Common myeloid progenitor, CD34-positive (primary cell): ENCODE results near the gene TNFRSF1A.

Source experiments
- CTCF ChIA-PET: fragments of 350-600 bp; sonication (Branson Sonifier 250); formaldehyde crosslinking; loops from one replicate; lab custom pipeline; 2021; ENCODE audit warnings: antibody characterized with exemption; lab: Charles Lee
- POLR2A ChIA-PET: fragments of 350-600 bp; sonication (Branson Sonifier 250); formaldehyde crosslinking; loops from one replicate; lab custom pipeline; 2021; ENCODE audit warnings: antibody characterized with exemption; lab: Charles Lee
- DNase-seq, 3 donors: peaks; one replicate each; pipeline versions ENCODE4 v3.0.0 to v3.0.0-alpha.2; 2013
- H3K27ac ChIP-seq, 2 experiments: 1 replicate in 1 of 2; 2 replicates in 1 of 2; pipeline ENCODE4 v1.7.0; 2013; ENCODE audit warnings: inconsistent platforms in 2 of 2, low read length in 2 of 2, mild to moderate bottlenecking in 2 of 2, low read depth in 1 of 2, moderate library complexity in 1 of 2; ENCODE audit not compliant: severe bottlenecking in 2 of 2, insufficient read depth in 1 of 2, poor library complexity in 1 of 2
- H3K27me3 ChIP-seq, 5 experiments: replicated peaks in 2 of 5; 1 replicate in 3 of 5; 2 replicates in 2 of 5; pipeline versions ENCODE4 v1.6.1 to v1.7.0; 2013; ENCODE audit warnings: low read length in 4 of 5, mild to moderate bottlenecking in 2 of 5, moderate library complexity in 2 of 5, inconsistent platforms in 1 of 5; ENCODE audit not compliant: insufficient read depth in 5 of 5, control insufficient read depth in 4 of 5
- H3K36me3 ChIP-seq, 4 experiments: 1 replicate in 2 of 4; 2 replicates in 2 of 4; pipeline versions ENCODE4 v1.6.1 to v1.7.0; 2013; ENCODE audit warnings: low read length in 3 of 4, control low read depth in 1 of 4, mild to moderate bottlenecking in 1 of 4; ENCODE audit not compliant: control insufficient read depth in 4 of 4, insufficient read depth in 4 of 4
- H3K4me1 ChIP-seq, 4 experiments: 1 replicate in 3 of 4; 2 replicates in 1 of 4; pipeline versions ENCODE4 v1.6.1 to v1.7.1; 2013; ENCODE audit warnings: low read length in 3 of 4, mild to moderate bottlenecking in 3 of 4, control low read depth in 1 of 4, inconsistent platforms in 1 of 4, moderate library complexity in 1 of 4; ENCODE audit not compliant: control insufficient read depth in 4 of 4, insufficient read depth in 4 of 4; ENCODE audit errors: control extremely low read depth in 1 of 4
- H3K4me3 ChIP-seq, 7 experiments: 1 replicate in 4 of 7; 2 replicates in 3 of 7; pipeline versions ENCODE4 v1.5.1 to v1.7.0; 2013; ENCODE audit warnings: mild to moderate bottlenecking in 7 of 7, low read length in 6 of 7, moderate library complexity in 6 of 7, inconsistent platforms in 2 of 7, low read depth in 2 of 7, control low read depth in 1 of 7; ENCODE audit not compliant: insufficient read depth in 4 of 7, control insufficient read depth in 1 of 7; ENCODE audit errors: extremely low read depth in 1 of 7
- H3K9me3 ChIP-seq, 5 experiments: 1 replicate in 4 of 5; 2 replicates in 1 of 5; pipeline versions ENCODE4 v1.6.1 to v1.7.1; 2013; ENCODE audit warnings: low read length in 4 of 5, mild to moderate bottlenecking in 2 of 5, inconsistent platforms in 1 of 5, low read depth in 1 of 5, moderate library complexity in 1 of 5; ENCODE audit not compliant: control insufficient read depth in 4 of 5, insufficient read depth in 2 of 5; ENCODE audit errors: control extremely low read depth in 1 of 5
- WGBS: methylation state at CpG from one replicate; pipeline ENCODE4 v1.1.5; 2013; ENCODE audit not compliant: insufficient coverage; 5-methylcytosine and 5-hydroxymethylcytosine counted together

TNFRSF1A gene

DNA sequence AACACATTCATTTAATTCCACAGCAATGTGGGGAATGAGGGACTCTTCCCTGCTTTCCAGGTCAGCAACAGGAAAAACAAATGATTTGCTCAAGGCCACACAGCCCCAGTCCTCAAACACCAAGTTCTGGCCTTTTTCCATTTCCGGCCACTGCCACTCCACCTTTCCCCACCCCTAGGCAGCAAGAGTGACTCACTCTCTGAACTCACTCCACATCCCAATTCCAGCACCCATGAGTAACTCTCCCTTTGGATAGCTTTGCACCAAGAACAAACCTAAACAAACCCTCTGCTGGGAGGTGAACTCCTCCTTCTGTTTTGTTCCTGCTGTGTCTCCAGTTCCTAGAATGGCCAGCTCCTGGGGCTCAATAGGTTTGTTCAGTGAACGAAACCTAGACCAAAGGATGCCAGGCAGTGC is 61.8 kb downstream of the TNFRSF1A start:
- peaks cover 0 to 6% (median 0%) of the 10 kb centered on the region in 5 experiments for H3K27me3 ChIP-seq
- POLR2A ChIA-PET = no interaction called here
- no peaks in the 10 kb centered on the region for H3K36me3 ChIP-seq
- H3K27ac ChIP-seq = no peak overlapping the region
- WGBS = 94% methylated on average over 2 of the region's 2 CpGs
- CTCF ChIA-PET = interaction anchor here (1.0 to 5.4 kb wide), 8 partner anchors 46 to 292 kb away, joined by 4 to 48 read pairs (median 8); no protein-coding TSS in a partner anchor
- DNase-seq = no peak
- H3K9me3 ChIP-seq = no peaks in the 10 kb centered on the region
- no peak overlapping the region for H3K4me3 ChIP-seq
- H3K4me1 ChIP-seq = peaks cover 0 to 14% (median 11%) of the 10 kb centered on the region in 4 experiments

DNA sequence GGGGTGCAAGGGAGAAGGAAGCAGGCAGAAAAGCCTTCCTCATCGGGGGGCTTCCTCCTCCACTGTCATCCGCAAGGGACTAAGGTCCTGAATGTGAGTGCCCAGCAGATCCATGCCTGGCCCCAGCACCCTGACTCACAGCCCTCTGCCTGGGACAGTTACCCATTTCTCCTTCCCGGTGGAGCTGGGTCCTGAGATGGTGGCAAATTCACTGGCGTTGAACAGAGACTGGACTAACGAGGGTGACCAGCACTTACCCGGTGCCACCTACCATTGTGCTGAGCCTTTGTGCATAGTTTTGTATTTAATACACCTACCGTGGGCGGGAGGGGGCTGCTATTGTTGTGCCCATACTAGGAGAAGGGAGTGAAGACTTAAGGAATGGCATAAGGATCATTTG is 62.2 kb downstream of the TNFRSF1A start:
- Histone ChIP-seq H3K4me3 (no peak overlapping the region), H3K36me3 (no peaks in the 10 kb centered on the region), H3K27me3 (peaks cover 0 to 6% (median 0%) of the 10 kb centered on the region in 5 experiments), H3K9me3 (no peaks in the 10 kb centered on the region), H3K4me1 (peaks cover 0 to 13% (median 10%) of the 10 kb centered on the region in 4 experiments), H3K27ac (no peak overlapping the region)
- WGBS = 98% methylated on average over 5 of the region's 8 CpGs
- DNase-seq = no peak
- ChIA-PET POLR2A (no interaction called here), CTCF (interaction anchor here (0.8 to 5.4 kb wide), 18 partner anchors 8 to 291 kb away, joined by 3 to 48 read pairs (median 4); no protein-coding TSS in a partner anchor)

DNA sequence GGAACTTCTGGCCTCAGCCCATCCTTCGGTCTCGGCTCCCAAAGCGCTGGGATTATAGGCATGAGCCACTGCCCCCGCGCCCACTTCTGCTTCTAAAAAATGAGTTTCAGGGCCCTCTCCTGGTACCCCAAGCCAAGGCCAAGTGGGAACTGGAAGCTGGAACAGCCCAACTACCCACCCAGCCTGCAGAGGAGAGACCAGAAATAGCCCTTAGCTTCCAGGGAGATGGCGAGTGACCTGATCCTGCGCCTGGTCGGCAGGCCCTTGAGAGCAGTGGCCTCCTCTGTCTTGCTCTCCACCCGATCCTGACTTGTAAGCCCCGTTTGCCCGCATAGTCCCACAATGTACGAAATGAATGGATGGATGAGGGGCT is 62.6 kb downstream of the TNFRSF1A start:
- H3K9me3 ChIP-seq = no peaks in the 10 kb centered on the region
- DNase-seq = no peak
- H3K4me3 ChIP-seq = no peak overlapping the region
- POLR2A ChIA-PET = interaction anchor here (0.7 kb wide), 1 partner anchor 112 kb away, joined by 3 read pairs; no protein-coding TSS in a partner anchor
- 94% methylated on average over 9 of the region's 12 CpGs for WGBS
- peaks cover 0 to 6% (median 0%) of the 10 kb centered on the region in 5 experiments for H3K27me3 ChIP-seq
- CTCF ChIA-PET = interaction anchor here (0.6 to 5.4 kb wide), 26 partner anchors 8 to 291 kb away, joined by 3 to 48 read pairs (median 4); no protein-coding TSS in a partner anchor
- peaks cover 0 to 15% (median 12%) of the 10 kb centered on the region in 4 experiments for H3K4me1 ChIP-seq
- no peak overlapping the region for H3K27ac ChIP-seq
- no peaks in the 10 kb centered on the region for H3K36me3 ChIP-seq
